ENCODE results near the gene PRSS22. TPM values are rescaled to one million over a fixed set of nuclear protein-coding genes. Genes with fewer than 3 reads are reported as not detected.

PRSS22 gene
- polyA plus RNA-seq, 1 donor (not counting 4 experiments of a cell fraction or from before 2014, with no cell fraction given) = 2.2 TPM

DNA sequence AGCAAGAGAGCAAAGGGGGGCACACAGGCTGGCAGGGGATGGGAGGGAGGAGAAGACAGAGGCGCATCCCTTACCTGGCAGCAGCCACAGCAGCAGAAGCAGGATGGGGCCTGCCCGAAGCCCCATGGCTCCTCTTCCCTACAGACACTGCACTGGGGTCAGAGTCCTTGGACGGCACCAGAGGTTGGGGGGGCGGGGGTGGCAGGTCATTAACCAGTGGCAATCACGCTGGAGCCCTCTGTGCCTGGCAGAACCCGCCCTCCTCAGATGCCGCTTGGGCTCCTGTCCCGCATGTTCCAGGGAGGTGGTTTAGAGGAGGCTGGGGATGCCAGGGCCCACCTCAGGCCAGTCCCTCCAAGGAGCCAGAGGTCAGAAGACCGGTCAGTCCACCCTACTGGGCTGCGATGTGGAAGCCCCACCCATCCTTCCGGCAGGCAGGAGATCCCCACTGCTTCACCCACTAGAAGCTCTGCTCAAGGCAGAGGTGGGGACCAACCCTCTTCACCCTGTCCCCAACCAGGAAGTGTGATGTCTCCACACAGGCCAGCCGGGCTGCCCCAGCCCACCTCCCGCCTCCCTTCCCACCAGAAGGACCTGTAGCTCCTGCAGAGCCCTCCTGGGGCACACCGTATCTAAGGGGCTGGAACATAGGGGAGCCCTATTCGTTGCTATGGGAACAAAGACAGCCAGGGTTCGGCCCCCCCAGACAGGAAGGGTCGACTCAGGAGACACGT lies 16.2 kb downstream of the PRSS22 start:
- TF ChIP-seq, protein P1, sequence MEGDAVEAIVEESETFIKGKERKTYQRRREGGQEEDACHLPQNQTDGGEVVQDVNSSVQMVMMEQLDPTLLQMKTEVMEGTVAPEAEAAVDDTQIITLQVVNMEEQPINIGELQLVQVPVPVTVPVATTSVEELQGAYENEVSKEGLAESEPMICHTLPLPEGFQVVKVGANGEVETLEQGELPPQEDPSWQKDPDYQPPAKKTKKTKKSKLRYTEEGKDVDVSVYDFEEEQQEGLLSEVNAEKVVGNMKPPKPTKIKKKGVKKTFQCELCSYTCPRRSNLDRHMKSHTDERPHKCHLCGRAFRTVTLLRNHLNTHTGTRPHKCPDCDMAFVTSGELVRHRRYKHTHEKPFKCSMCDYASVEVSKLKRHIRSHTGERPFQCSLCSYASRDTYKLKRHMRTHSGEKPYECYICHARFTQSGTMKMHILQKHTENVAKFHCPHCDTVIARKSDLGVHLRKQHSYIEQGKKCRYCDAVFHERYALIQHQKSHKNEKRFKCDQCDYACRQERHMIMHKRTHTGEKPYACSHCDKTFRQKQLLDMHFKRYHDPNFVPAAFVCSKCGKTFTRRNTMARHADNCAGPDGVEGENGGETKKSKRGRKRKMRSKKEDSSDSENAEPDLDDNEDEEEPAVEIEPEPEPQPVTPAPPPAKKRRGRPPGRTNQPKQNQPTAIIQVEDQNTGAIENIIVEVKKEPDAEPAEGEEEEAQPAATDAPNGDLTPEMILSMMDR (optimal IDR thresholded peaks at IDR 0.05 in 1 of 3, IDR thresholded peaks at IDR 0.05 in 1 of 3, conservative IDR thresholded peaks at IDR 0.05 in 1 of 3; ENCODE audit: extremely low read depth in 1 of 3, insufficient read depth in 2 of 3, low read length in 3 of 3) = no peak
- no peak for TF ChIP-seq EZH2 (IDR thresholded peaks at IDR 0.05; ENCODE audit: low read length)
- Histone ChIP-seq H3K9me1 (ENCODE audit: control insufficient read depth, extremely low read depth, insufficient read depth, low read length) (no peaks in the 10 kb centered on the region), H3K4me1 (ENCODE audit: control insufficient read depth, extremely low read depth, insufficient read depth, low read length) (peaks cover 15% of the 10 kb centered on the region), H2AFZ (ENCODE audit: control insufficient read depth, low read length) (no peak overlapping the region), H3K9me3 (ENCODE audit: control insufficient read depth, low read depth, low read length) (no peaks in the 10 kb centered on the region), H3K36me3 (ENCODE audit: control insufficient read depth in 2 of 2, extremely low read depth in 1 of 2, insufficient read depth in 2 of 2, low read length in 2 of 2) (no peaks in the 10 kb centered on the region), H3K9ac (ENCODE audit: control insufficient read depth, extremely low read depth, insufficient read depth, low read length) (no peak overlapping the region), H3K27me3 (ENCODE audit: control insufficient read depth, extremely low read depth, insufficient read depth, low read length) (no peaks in the 10 kb centered on the region), H4K20me1 (ENCODE audit: control insufficient read depth, extremely low read depth, insufficient read depth, low read length) (no peaks in the 10 kb centered on the region), H3K4me2 (ENCODE audit: control insufficient read depth, extremely low read depth, insufficient read depth, low read depth, low read length) (no peak overlapping the region), H3K4me3 (ENCODE audit: control insufficient read depth in 2 of 3, extremely low read depth in 1 of 3, insufficient read depth in 2 of 3, low read depth in 1 of 3, low read length in 3 of 3) (no peak overlapping the region), H3K27ac (ENCODE audit: control insufficient read depth, insufficient read depth, low read length) (no peak overlapping the region), H3K79me2 (ENCODE audit: control insufficient read depth, insufficient read depth, low read length) (no peaks in the 10 kb centered on the region)
- DNase-seq (ENCODE audit: low read depth, low spot score) (no peak), FAIRE-seq (no peak)
- dilution Hi-C loops (cut with MboI; ENCODE audit: extremely low pct_ligation_motif_present, low sequenced_read_pairs) = no loop called here

GRCh38 chr16:2840914-2841313 lies 17.1 kb downstream of the PRSS22 start:
- no peaks in the 10 kb centered on the region for H3K9me3 ChIP-seq (ENCODE audit: control insufficient read depth, low read depth, low read length)
- no peak for TF ChIP-seq EZH2 (IDR thresholded peaks at IDR 0.05; ENCODE audit: low read length)
- TF ChIP-seq, protein P1 (optimal IDR thresholded peaks at IDR 0.05 in 1 of 3, IDR thresholded peaks at IDR 0.05 in 1 of 3, conservative IDR thresholded peaks at IDR 0.05 in 1 of 3; ENCODE audit: extremely low read depth in 1 of 3, insufficient read depth in 2 of 3, low read length in 3 of 3) = no peak
- H4K20me1 ChIP-seq (ENCODE audit: control insufficient read depth, extremely low read depth, insufficient read depth, low read length) = no peaks in the 10 kb centered on the region
- no peaks in the 10 kb centered on the region for H3K36me3 ChIP-seq (ENCODE audit: control insufficient read depth in 2 of 2, extremely low read depth in 1 of 2, insufficient read depth in 2 of 2, low read length in 2 of 2)
- dilution Hi-C loops (cut with MboI; ENCODE audit: extremely low pct_ligation_motif_present, low sequenced_read_pairs) = no loop called here
- DNase-seq (ENCODE audit: low read depth, low spot score) (no peak), FAIRE-seq (no peak)
- H3K9ac ChIP-seq (ENCODE audit: control insufficient read depth, extremely low read depth, insufficient read depth, low read length) = no peak overlapping the region
- no peaks in the 10 kb centered on the region for H3K79me2 ChIP-seq (ENCODE audit: control insufficient read depth, insufficient read depth, low read length)
- no peak overlapping the region for H3K4me3 ChIP-seq (ENCODE audit: control insufficient read depth in 2 of 3, extremely low read depth in 1 of 3, insufficient read depth in 2 of 3, low read depth in 1 of 3, low read length in 3 of 3)
- no peak overlapping the region for H3K27ac ChIP-seq (ENCODE audit: control insufficient read depth, insufficient read depth, low read length)
- H3K9me1 ChIP-seq (ENCODE audit: control insufficient read depth, extremely low read depth, insufficient read depth, low read length) = no peaks in the 10 kb centered on the region
- H3K27me3 ChIP-seq (ENCODE audit: control insufficient read depth, extremely low read depth, insufficient read depth, low read length) = no peaks in the 10 kb centered on the region
- H2AFZ ChIP-seq (ENCODE audit: control insufficient read depth, low read length) = no peak overlapping the region
- peaks cover 19% of the 10 kb centered on the region for H3K4me1 ChIP-seq (ENCODE audit: control insufficient read depth, extremely low read depth, insufficient read depth, low read length)
- no peak overlapping the region for H3K4me2 ChIP-seq (ENCODE audit: control insufficient read depth, extremely low read depth, insufficient read depth, low read depth, low read length)
